PC-3 (cell line): Measurements from ENCODE around the gene MGP. TPM values are rescaled to one million over a fixed set of nuclear protein-coding genes. Genes with fewer than 3 reads are reported as not detected.

Source experiments
- ATAC-seq: fragments of 200-7000 bp; cut with Tn5 transposase; 2 replicates; pipeline ENCODE4 v1.9.1; 2020; ENCODE audit warnings: mild to moderate bottlenecking, moderate library complexity
- BruUV-seq: library from RNA; stranded (reverse); fragments of 400-500 nt; replicated peaks from 2 replicates; lab custom pipeline; 2021; lab: Mats Ljungman, UMichigan
- CTCF ChIA-PET: fragments of 300-600 bp; sonication (Branson Sonifier 250); formaldehyde crosslinking; loops from one replicate; lab custom pipeline; 2022; ENCODE audit warnings: antibody characterized with exemption; lab: Charles Lee
- POLR2A ChIA-PET: fragments of 300-600 bp; sonication (Branson Sonifier 250); formaldehyde crosslinking; loops from one replicate; lab custom pipeline; 2022; ENCODE audit warnings: antibody characterized with exemption; ENCODE audit not compliant: unreplicated experiment; lab: Charles Lee
- DNase-seq: peaks from one replicate; pipeline ENCODE4 v3.0.0-alpha.2; 2015
- H2AFZ ChIP-seq: fragments of 300-600 bp; sonication (generic); 2 replicates; pipeline ENCODE4 v1.6.0; 2016; ENCODE audit warnings: antibody characterized with exemption, low read length
- H3F3A ChIP-seq: fragments of 300-600 bp; sonication (generic); one replicate; pipeline ENCODE4 v1.6.0; 2017; ENCODE audit warnings: antibody characterized with exemption, low read length, control low read depth, mild to moderate bottlenecking; ENCODE audit not compliant: unreplicated experiment
- H3K27ac ChIP-seq: fragments of 300-600 bp; sonication (generic); 2 replicates; pipeline ENCODE4 v1.5.1; 2016; ENCODE audit warnings: mild to moderate bottlenecking, low read length
- H3K27me3 ChIP-seq: fragments of 300-600 bp; sonication (generic); 2 replicates; pipeline ENCODE4 v1.6.1; 2016; ENCODE audit warnings: low read length, mixed read lengths
- H3K36me3 ChIP-seq: fragments of 300-600 bp; sonication (generic); 2 replicates; pipeline ENCODE4 v1.6.1; 2016; ENCODE audit warnings: low read depth, mixed run types, low read length, mixed read lengths
- H3K4me1 ChIP-seq: fragments of 300-600 bp; sonication (generic); 2 replicates; pipeline ENCODE4 v1.5.1; 2016; ENCODE audit warnings: low read length; ENCODE audit not compliant: insufficient read depth
- H3K4me2 ChIP-seq: fragments of 300-600 bp; sonication (generic); 2 replicates; pipeline ENCODE4 v1.6.0; 2016; ENCODE audit warnings: low read length
- H3K4me3 ChIP-seq: fragments of 300-600 bp; sonication (generic); 2 replicates; pipeline ENCODE4 v1.5.1; 2016; ENCODE audit warnings: mild to moderate bottlenecking, low read length, mixed read lengths
- H3K79me2 ChIP-seq: fragments of 300-600 bp; sonication (generic); 2 replicates; pipeline ENCODE4 v1.6.1; 2017; ENCODE audit warnings: low read length, mixed read lengths
- H3K9ac ChIP-seq: fragments of 300-600 bp; sonication (generic); 2 replicates; pipeline ENCODE4 v1.6.0; 2016; ENCODE audit warnings: mild to moderate bottlenecking, low read length
- H3K9me2 ChIP-seq: fragments of 300-600 bp; sonication (generic); replicated peaks from 2 replicates; pipeline ENCODE4 v1.6.1; 2016; ENCODE audit warnings: mixed run types, low read length, mixed read lengths
- H3K9me3 ChIP-seq: fragments of 300-600 bp; sonication (generic); 2 replicates; pipeline ENCODE4 v1.6.1; 2016; ENCODE audit warnings: low read length, mixed read lengths
- H4K20me1 ChIP-seq: fragments of 300-600 bp; sonication (generic); 2 replicates; pipeline ENCODE4 v1.6.1; 2016; ENCODE audit warnings: low read length, mixed read lengths
- CTCF ChIP-seq: fragments of 300-600 bp; sonication (generic); conservative IDR thresholded peaks from 2 replicates; pipeline ENCODE4 v1.5.1; 2017; ENCODE audit warnings: antibody characterized with exemption, low read depth, mild to moderate bottlenecking, low read length
- EZH2 ChIP-seq: fragments of 300-600 bp; sonication (generic); IDR thresholded peaks from one replicate; pipeline ENCODE4 v1.6.1; 2017; ENCODE audit warnings: antibody characterized with exemption, mild to moderate bottlenecking, low read length; ENCODE audit not compliant: unreplicated experiment
- EZH2phosphoT487 ChIP-seq: fragments of 300-600 bp; sonication (generic); IDR thresholded peaks from 2 replicates; pipeline ENCODE4 v1.6.1; 2018; ENCODE audit warnings: mild to moderate bottlenecking, antibody characterized with exemption, low read length, borderline replicate concordance
- intact Hi-C: fragments of 100-400 bp; cut with micrococcal nuclease; formaldehyde crosslinking; loops from 2 replicates; pipeline ENCODE4 v1.9.0; 2023
- total RNA-seq: library from RNA; depleted of rRNA; stranded (reverse); fragments of >200 nt; gene quantifications from 2 replicates; pipeline ENCODE4 v1.2.3, GENCODE V29; 2014

MGP gene
- total RNA-seq, 1 experiment from 2014 or later = 0.22 TPM

DNA sequence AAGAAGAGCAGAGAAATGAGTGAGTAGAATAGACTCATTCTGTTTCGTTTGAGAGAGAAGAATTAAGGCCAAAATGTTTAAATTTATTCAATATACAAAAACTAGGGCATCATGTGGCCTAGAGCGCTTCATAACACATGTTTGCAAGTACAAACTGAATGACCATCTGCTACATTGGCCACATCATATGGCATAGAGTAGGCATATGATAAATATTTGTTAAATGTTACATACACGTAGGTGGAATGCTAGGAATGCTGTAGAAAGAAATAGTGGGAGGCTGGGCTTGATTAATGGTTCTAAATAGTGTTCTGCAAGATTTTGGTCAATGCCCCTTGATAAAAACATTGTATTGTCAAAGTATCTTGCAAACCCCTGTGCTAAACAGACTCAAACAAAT, 10.8 kb downstream of the MGP start:
- no peak for ATAC-seq
- Histone ChIP-seq H3F3A (no peaks in the 10 kb centered on the region), H3K9me3 (no peaks in the 10 kb centered on the region), H3K36me3 (no peaks in the 10 kb centered on the region), H3K27ac (no peak overlapping the region), H3K4me1 (no peaks in the 10 kb centered on the region), H3K9me2 (no peaks in the 10 kb centered on the region), H4K20me1 (no peaks in the 10 kb centered on the region), H2AFZ (no peak overlapping the region), H3K9ac (no peak overlapping the region), H3K79me2 (no peaks in the 10 kb centered on the region), H3K4me3 (no peak overlapping the region), H3K27me3 (no peaks in the 10 kb centered on the region), H3K4me2 (no peak overlapping the region)
- POLR2A ChIA-PET = no interaction called here
- DNase-seq = peak; percentile 23
- no TSS peak for BruUV-seq
- intact Hi-C loops = no loop called here
- CTCF ChIA-PET = no interaction called here
- TF ChIP-seq EZH2 = no peak
- TF ChIP-seq EZH2phosphoT487 = no peak
- TF ChIP-seq CTCF = no peak

- H3F3A ChIP-seq = no peaks in the 10 kb centered on the region
- BruUV-seq = no TSS peak
- intact Hi-C loops = no loop called here
Observed at GRCh38 chr12:14873440-14874185, 12.0 kb downstream of the MGP start.

More at GRCh38 chr12:14873440-14874185, 12.0 kb downstream of the MGP start:
- Histone ChIP-seq H3K79me2 (no peaks in the 10 kb centered on the region), H3K9me3 (no peaks in the 10 kb centered on the region), H3K4me2 (no peak overlapping the region), H3K4me3 (no peak overlapping the region), H2AFZ (no peak overlapping the region), H3K9ac (no peak overlapping the region), H3K36me3 (no peaks in the 10 kb centered on the region), H3K9me2 (no peaks in the 10 kb centered on the region), H3K27me3 (no peaks in the 10 kb centered on the region), H4K20me1 (no peaks in the 10 kb centered on the region), H3K27ac (no peak overlapping the region), H3K4me1 (peaks cover 9% of the 10 kb centered on the region; the same call in 1 of the 2 replicates)
- ATAC-seq (no peak), DNase-seq (no peak)
- ChIA-PET CTCF (no interaction called here), POLR2A (interaction anchor here (0.5 kb wide), 1 partner anchor 22 kb away, joined by 4 read pairs; no protein-coding TSS in a partner anchor)
- no peak for TF ChIP-seq EZH2
- no peak for TF ChIP-seq EZH2phosphoT487
- no peak for TF ChIP-seq CTCF
